VCaP (cell line): ENCODE results near the gene ADAMTS19.
A peak's percentile ranks its signal among the peaks of the same experiment; 100 is the strongest.

Experiments used
- H3K27ac ChIP-seq: fragments of 450-650 bp; 2 replicates; pipeline ENCODE4 v1.5.1; 2017
- TF ChIP-seq, protein P1 (sequence below): fragments of 450-650 bp; conservative IDR thresholded peaks from 2 replicates; pipeline ENCODE4 v1.5.1; 2017; ENCODE audit warnings: mild to moderate bottlenecking, moderate library complexity

The ADAMTS19 gene

DNA sequence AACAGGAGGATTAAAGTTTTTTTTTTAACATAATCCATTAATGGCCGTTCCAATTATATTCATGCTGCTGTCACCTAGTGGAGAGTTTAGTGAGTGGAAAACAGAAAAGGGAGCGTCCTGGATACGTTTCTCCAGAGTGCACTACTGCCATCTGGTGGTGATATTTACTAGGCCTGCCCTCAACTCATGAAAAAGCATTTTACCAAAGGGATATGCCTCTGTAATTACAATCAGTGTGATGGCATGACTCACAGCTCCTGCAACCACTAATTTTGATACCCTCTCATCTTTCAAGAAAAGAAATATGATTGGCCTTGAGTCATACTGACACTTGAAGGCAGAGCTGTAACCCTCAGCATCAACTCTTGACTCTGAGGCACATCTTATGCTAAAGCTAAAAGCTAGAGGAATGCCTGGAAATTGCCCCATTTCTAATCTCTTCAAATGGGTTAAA, 307.9 kb downstream of the ADAMTS19 start:
- H3K27ac ChIP-seq, result no peak overlapping the region
- TF ChIP-seq, protein P1, sequence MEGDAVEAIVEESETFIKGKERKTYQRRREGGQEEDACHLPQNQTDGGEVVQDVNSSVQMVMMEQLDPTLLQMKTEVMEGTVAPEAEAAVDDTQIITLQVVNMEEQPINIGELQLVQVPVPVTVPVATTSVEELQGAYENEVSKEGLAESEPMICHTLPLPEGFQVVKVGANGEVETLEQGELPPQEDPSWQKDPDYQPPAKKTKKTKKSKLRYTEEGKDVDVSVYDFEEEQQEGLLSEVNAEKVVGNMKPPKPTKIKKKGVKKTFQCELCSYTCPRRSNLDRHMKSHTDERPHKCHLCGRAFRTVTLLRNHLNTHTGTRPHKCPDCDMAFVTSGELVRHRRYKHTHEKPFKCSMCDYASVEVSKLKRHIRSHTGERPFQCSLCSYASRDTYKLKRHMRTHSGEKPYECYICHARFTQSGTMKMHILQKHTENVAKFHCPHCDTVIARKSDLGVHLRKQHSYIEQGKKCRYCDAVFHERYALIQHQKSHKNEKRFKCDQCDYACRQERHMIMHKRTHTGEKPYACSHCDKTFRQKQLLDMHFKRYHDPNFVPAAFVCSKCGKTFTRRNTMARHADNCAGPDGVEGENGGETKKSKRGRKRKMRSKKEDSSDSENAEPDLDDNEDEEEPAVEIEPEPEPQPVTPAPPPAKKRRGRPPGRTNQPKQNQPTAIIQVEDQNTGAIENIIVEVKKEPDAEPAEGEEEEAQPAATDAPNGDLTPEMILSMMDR, result peak; percentile 98

- TF ChIP-seq, protein P1, result no peak
- no peak overlapping the region for H3K27ac ChIP-seq
Observed at GRCh38 chr5:129768735-129769134, 308.6 kb downstream of the ADAMTS19 start.

DNA sequence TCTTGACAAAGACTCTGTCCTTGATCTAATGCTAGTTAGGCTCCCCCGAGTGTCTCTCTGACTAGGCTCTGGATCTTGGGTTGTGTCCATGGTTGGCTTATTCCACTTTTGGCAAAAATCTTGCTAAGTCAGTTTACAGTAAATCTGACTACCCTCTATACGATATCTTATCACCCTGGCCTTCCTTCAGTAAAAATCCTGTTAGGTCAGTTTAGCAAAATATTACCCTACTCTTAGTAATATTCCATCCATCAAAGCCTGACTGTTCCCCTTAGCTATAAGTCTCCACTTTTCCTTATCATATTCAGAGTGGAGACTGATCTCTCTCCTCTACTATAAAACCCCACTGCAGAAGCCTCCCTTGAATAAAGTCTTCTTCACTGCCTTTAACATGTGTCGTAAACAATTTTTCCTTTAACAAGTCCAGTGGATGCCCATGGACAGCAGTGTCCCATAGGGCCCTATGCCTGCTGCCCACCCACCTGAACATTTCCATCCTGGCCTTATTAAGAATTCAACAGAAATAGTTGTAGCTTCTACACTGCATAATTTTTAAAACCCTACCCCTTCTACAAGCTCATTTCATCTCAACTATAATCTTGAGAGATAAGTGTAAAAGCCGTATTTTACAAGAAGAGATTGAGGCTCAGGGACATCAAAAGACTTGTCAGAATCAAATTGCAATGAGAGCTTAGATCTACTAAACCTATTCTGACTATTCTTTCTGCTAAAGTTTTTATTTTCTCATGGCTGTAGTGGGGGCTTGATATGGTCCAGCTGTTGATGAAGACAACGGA, 310.1 kb downstream of the ADAMTS19 start:
- H3K27ac ChIP-seq, result no peak overlapping the region
- TF ChIP-seq, protein P1, result no peak

DNA sequence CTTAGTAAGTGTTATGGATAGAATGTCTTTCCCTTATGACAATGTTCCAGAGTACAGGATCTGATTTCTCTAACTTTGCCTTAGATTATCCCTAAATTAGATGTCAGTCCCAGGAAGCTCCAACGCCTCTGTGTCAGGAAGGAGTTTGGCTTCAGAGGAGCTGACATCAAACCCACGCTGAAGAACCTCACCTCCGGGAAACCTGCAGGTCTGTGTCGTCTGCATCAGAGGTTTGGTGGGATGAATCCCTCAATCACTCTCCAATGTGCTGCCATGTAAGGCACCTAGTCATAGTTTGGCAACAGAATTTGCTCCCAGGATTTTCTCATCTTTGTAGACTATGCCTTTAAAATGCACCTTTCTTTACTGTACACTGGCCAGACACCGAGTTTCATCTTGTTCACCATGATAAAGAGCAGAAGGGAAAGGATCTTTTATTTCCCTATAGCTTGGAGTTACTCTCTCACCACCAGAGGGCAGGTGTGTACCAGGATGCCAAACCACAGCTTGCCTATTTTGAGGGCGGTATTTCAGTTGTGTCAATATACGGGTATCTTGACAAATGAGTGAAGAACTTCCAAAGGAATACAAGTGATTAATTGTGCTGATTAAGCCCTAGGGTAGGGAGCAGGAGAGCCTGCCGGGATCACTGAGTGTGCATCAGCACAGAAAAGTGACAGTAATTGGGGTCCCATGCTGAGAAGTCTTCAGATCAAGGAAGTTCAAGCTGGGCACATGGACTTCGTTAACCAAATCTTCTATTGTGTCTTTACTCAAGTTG, 311.1 kb downstream of the ADAMTS19 start:
- TF ChIP-seq, protein P1, result peak; percentile 90

GRCh38 chr5:129773376-129773775, 313.3 kb downstream of the ADAMTS19 start:
- H3K27ac ChIP-seq, result no peak overlapping the region

More for the DNA sequence above, 311.1 kb downstream of the ADAMTS19 start:
- H3K27ac ChIP-seq, result no peak overlapping the region

DNA sequence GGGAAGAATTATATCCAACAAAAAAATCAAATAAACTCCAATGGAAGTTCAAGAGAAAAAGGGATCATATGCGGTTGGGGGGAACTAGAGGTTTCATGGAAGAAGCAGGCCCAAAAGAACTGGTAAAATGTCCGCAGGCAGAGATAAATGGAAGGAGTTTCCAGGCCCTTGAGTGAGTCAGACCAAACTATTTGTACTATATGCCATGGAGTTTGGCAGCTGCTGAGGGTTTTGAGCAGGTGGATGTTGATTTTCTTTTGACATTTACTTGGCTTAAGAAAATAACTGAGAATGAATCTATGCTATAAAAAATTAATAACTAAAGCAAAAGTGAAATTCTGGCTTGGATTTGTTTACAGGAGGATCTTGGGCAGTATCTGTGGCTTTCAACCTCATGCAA, 321.5 kb downstream of the ADAMTS19 start:
- TF ChIP-seq, protein P1, result no peak
- no peak overlapping the region for H3K27ac ChIP-seq

More at GRCh38 chr5:129773376-129773775, 313.3 kb downstream of the ADAMTS19 start:
- TF ChIP-seq, protein P1, result no peak
